Inflammatory macrophage treated with lipopolysaccharide for 4 hours (primary cell): ENCODE results near the gene EXOC4.
"Not testable (repeated sequence)": the region's sequence is repeated elsewhere in the genome, so short reads cannot be mapped to it uniquely, and the experiment has no call there.

Experiments
- DNase-seq: peaks from one replicate; pipeline ENCODE4 v3.0.0-alpha.2; 2020

EXOC4 gene

DNA sequence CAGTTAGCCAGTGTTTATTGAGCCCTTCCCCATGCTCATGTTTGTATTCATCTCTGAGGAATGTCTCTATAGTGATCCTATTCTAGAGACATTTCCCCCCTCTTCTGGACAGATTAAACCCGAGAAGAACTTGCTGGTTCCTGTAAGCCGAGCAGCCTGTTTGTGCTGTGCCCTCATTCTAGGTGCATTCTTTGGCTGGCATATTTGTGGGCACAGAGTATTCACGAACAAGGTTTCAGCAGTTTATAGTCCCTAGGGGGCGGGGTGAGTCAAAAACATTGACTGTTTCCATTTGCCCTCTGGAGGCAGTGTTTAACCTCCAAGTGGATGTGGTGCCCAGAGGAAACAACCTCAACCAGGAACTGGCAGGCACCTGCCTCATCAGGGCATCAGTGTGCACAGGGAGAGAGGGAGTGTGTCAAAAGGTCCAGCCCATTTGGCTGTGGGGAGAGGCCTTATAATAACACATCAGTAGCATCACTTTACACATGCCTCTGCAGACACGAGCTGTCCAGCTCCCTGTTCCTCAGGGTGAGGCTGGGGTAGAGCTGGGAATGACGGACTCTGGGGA is 600.9 kb downstream of the EXOC4 start:
- DNase-seq = no peak

DNA sequence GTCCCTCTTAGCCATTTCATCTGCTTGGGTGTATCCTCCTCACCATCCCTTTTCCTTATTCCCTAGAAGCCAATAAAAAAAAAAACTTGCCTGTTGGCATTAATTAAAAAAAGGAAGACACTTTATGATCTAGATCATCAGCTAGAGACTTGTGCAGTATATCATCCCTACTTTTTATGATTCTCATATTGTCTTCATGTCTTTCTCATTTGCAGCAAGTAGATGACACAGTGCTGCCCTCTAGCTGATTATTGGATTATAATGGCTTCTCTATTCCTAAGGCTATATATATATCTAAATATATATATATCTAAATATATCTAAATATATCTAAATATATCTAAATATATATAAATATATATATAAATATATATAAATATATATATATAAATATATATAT is 601.9 kb downstream of the EXOC4 start:
- peak; percentile 18 for DNase-seq

DNA sequence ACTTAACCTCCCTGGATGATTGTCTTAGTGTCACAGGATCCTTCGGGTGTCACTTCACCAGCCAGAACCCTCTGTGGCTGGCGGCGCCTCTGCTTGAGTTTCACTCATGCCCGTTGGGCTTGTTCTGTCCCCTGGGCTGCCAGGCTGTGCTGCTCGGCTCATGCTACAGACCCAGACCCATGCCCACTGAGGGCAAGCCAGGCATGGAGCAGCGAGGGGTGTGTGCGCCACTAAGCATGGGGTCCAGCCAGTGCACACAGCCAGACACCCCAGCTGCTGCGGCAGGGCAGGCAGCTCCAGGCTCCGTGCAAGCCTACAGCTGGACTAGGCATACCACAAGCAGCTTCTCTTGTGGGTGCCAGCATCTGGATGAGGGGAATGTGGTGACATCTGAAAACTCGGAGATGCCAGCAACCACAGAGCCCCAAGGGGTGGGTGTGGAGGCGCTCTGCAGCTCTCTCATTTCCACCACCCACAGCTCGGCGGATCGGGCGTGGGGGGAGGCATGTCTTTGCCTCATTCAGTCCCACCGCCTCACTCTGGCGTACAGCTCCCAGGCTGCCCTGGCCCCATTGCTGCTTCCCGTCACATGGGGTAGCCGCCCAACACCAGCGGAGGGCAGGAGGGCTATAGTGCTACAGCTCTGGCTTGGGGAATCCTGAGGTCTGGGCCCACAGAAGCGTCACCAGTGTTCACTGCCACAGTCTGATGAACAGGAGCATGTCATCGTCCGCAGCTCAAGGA is 604.7 kb downstream of the EXOC4 start:
- no peak for DNase-seq

GRCh38 chr7:133858311-133858710 is 605.4 kb downstream of the EXOC4 start:
- DNase-seq = no peak

DNA sequence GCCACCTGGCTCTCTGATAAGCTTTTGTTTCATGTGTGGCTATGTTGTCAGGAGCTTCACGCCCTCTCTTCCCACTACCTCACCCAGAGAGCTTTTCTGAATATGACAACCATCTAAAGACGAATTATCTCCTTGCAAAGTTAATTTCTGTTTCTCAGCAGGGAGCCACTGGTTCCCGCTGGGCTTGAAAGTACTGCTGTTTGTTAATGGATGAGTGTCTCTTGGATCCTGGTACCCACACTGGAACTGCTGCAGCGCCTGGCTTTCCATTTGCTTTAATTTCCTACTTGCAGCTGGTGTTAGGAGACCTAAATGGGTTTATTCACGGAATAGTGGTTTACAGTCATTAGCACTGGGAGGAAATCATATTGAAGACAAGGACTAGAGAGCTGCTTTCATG is 606.4 kb downstream of the EXOC4 start:
- no peak for DNase-seq

GRCh38 chr7:133859871-133860450 is 607.1 kb downstream of the EXOC4 start:
- DNase-seq = no peak

DNA sequence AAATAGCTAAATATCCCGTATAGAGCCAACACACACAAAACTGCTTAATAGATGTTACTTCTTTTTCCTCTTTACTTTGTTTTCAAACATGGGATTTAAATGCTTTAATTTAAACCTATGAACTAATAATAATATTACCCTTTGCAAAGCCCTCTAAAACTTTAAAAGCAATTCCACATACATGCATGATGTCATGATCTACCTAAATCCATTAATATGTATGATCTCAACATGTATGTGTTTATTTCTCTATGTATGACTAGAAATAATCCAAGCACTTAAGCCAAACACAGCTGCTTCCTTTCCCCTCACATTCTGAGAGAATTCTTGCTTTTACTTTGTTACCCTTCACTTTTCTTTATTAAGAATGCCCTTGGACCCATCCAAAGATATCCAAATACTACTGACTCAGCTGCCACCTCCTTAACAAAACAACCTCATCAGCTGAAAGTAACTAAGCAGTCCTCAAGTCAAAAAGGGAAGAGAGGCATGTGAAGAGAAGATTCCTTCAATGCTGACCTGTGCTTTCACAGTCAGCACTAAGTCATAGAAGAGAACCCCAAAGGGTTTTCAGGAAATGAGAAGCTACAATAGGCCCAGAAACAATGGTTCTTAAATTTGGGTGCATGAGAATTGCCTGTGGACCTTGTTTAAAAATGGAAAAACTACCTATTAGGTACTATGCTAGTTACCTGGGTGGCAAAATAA is 607.9 kb downstream of the EXOC4 start:
- DNase-seq = no peak

GRCh38 chr7:133861876-133862275 is 609.0 kb downstream of the EXOC4 start:
- DNase-seq = no peak

- peak; percentile 28 for DNase-seq
Observed at GRCh38 chr7:133863362-133864061, 610.6 kb downstream of the EXOC4 start.

GRCh38 chr7:133869556-133869955 is 616.7 kb downstream of the EXOC4 start:
- no peak for DNase-seq

- DNase-seq = no peak
Observed at GRCh38 chr7:133871757-133872156, 618.9 kb downstream of the EXOC4 start.

GRCh38 chr7:133873187-133873586 is 620.3 kb downstream of the EXOC4 start:
- no peak for DNase-seq

DNA sequence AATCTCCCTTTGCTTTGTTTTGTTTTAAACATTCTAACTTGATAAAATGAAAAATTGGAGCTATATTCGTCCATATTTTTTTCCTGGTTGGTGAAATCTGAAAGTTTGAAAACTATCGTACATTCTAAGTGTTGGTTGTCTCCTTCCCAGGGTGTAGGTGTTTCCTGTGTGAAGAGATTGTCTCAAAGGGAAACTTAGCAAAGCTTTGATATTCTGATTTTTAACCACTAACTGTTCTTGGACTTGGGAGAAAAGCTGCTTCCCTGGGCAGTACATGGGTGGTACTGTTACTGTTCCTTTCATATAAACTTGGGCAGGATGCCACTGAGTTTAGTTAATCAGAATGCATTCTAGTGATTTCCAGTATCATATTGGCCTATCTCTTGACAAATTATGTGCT is 620.8 kb downstream of the EXOC4 start:
- no peak for DNase-seq

- no peak for DNase-seq
Observed at GRCh38 chr7:133883591-133883990, 630.7 kb downstream of the EXOC4 start.

GRCh38 chr7:133885213-133885612 is 632.3 kb downstream of the EXOC4 start:
- no peak for DNase-seq

DNA sequence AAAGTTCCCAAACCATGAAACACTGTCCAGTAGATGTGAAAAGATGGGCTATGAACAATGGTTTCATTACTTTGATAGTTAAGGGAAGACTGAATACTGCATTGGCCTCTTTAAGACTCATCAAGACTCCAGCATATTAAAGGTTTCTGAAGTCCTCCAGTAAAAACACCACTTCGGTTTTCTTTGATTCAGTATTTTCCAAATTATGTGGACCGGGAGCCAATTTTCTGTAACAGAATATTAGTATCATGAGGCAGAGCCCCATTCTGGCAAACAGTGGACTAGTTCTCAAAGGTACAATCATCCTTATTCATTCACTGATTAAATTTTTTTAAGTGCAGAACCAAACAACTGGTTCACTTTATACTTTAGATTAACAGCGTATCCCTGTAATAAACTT is 633.2 kb downstream of the EXOC4 start:
- no peak for DNase-seq

- DNase-seq = no peak
Observed at GRCh38 chr7:133886797-133887196, 633.9 kb downstream of the EXOC4 start.

GRCh38 chr7:133887459-133887858 is 634.6 kb downstream of the EXOC4 start:
- no peak for DNase-seq

DNA sequence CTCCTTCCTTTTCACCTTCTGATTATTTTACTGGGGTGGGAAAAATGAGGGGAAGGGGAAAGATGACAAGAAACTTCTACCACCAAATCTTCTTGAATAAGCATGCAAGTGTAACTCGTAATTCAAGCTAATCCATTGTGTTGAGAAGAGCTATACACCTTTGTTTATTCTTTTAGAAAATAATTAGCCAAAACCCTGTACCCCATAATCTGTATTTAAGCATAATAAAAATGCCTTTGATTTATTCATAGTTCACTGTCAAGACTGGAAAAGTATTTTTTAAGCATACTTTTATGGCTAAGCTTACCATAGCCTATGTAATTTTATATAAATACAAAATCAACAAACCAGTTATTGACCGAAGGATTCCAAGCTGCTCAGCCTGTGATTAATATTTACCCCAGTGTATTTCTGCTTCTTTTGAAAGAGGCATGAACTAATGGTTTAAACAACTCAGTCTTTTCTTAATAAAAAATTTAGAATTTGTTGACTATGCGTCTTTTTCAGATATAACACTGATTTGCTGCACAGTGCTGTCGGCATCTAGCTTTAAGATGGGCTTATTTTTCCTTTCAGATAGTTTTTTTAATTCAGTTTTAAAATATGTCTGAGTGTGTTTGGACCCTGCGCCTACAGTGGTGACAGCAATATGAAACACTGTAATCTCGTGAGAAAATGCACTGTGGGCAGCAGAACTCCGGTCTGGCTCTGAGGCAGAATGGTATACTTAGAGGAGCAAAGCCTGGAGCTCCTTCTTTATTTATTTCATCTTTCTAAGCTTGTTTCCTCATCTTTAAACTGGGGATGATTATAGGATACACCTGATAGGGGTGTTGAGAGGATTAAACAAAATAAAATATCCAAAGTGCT is 635.4 kb downstream of the EXOC4 start:
- DNase-seq = no peak

DNA sequence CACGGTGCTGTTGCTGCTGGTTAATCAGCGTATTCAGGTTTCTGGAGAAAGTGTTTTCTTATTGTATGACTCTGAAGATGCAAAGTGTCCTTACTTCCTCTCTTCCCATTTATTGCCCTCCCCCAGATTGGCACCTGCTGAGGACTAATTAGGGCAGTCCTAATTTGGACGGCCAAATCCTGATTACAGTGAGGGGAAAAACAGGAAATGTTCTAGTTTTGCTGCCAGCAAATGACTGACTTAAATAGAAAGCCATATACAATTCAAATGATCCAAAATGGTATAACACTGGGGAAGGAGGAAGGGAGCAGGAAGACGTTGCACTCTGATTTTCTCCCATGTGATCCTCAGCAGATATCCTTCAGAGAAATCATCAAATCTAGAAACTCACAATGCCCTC is 651.9 kb downstream of the EXOC4 start:
- no peak for DNase-seq

- not testable (repeated sequence) for DNase-seq
Observed at GRCh38 chr7:133906553-133906952, 653.7 kb downstream of the EXOC4 start.

GRCh38 chr7:133910761-133911160 is 657.9 kb downstream of the EXOC4 start:
- no peak for DNase-seq
